Neural progenitor cell (in vitro differentiated cells): ENCODE measurements around the gene EZH1. TPM values are rescaled to one million over a fixed set of nuclear protein-coding genes. Genes with fewer than 3 reads are reported as not detected.

Experiments used
- DNase-seq: peaks from one replicate; pipeline ENCODE4 v3.0.0-alpha.2; 2016; ENCODE audit warnings: low spot score
- H2AFZ ChIP-seq: fragments of 200-600 bp; sonication (generic); replicated peaks from 2 replicates; pipeline ENCODE4 v1.6.1; 2016; ENCODE audit warnings: antibody characterized with exemption
- H3F3A ChIP-seq: fragments of 200-600 bp; sonication (generic); 2 replicates; pipeline ENCODE4 v1.6.1; 2016; ENCODE audit warnings: antibody characterized with exemption, low read depth
- H3K27ac ChIP-seq: fragments of 200-600 bp; sonication (generic); 2 replicates; pipeline ENCODE4 v1.5.1; 2016; ENCODE audit warnings: mild to moderate bottlenecking
- H3K27me3 ChIP-seq: fragments of 200-600 bp; sonication (generic); 2 replicates; pipeline ENCODE4 v1.6.1; 2016; ENCODE audit warnings: mild to moderate bottlenecking, moderate library complexity
- H3K36me3 ChIP-seq: fragments of 200-600 bp; sonication (generic); 2 replicates; pipeline ENCODE4 v1.5.1; 2016
- H3K4me1 ChIP-seq: fragments of 200-600 bp; sonication (generic); 2 replicates; pipeline ENCODE4 v1.6.1; 2016; ENCODE audit warnings: mixed run types
- H3K4me2 ChIP-seq: fragments of 200-600 bp; sonication (generic); 2 replicates; pipeline ENCODE4 v1.6.1; 2016
- H3K4me3 ChIP-seq: fragments of 200-600 bp; sonication (generic); 2 replicates; pipeline ENCODE4 v1.5.1; 2016
- H3K79me2 ChIP-seq: fragments of 200-600 bp; sonication (generic); 2 replicates; pipeline ENCODE4 v1.6.1; 2016; ENCODE audit warnings: low read depth
- H3K9ac ChIP-seq: fragments of 200-600 bp; sonication (generic); 2 replicates; pipeline ENCODE4 v1.6.1; 2016
- H3K9me3 ChIP-seq: fragments of 200-600 bp; sonication (generic); 2 replicates; pipeline ENCODE4 v1.5.1; 2016; ENCODE audit warnings: low read depth
- H4K20me1 ChIP-seq: fragments of 200-600 bp; sonication (generic); 2 replicates; pipeline ENCODE4 v1.6.1; 2016; ENCODE audit warnings: low read depth
- H3K27ac Mint-ChIP-seq: 3 replicates; pipeline ENCODE4 v1.8.0; 2021; ENCODE audit warnings: mixed read lengths
- H3K27me3 Mint-ChIP-seq: 2 replicates; pipeline ENCODE4 v1.8.0; 2022; ENCODE audit warnings: low read depth, mild to moderate bottlenecking, inconsistent platforms, moderate library complexity, mixed read lengths; ENCODE audit not compliant: insufficient read depth
- H3K36me3 Mint-ChIP-seq: 3 replicates; pipeline ENCODE4 v1.8.0; 2021; ENCODE audit warnings: mixed read lengths
- H3K4me1 Mint-ChIP-seq: 3 replicates; pipeline ENCODE4 v1.8.0; 2021; ENCODE audit warnings: mixed read lengths
- H3K4me3 Mint-ChIP-seq: 3 replicates; pipeline ENCODE4 v1.8.0; 2021; ENCODE audit warnings: mild to moderate bottlenecking, moderate library complexity, mixed read lengths
- H3K9me3 Mint-ChIP-seq: 3 replicates; pipeline ENCODE4 v1.8.0; 2020; ENCODE audit warnings: mixed read lengths
- EZH2 ChIP-seq: fragments of 200-600 bp; sonication (generic); IDR thresholded peaks from 2 replicates; pipeline ENCODE4 v1.6.1; 2017; ENCODE audit warnings: antibody characterized with exemption, mild to moderate bottlenecking, moderate library complexity
- EZH2phosphoT487 ChIP-seq: fragments of 200-600 bp; sonication (generic); IDR thresholded peaks from 2 replicates; pipeline ENCODE4 v1.6.1; 2017; ENCODE audit warnings: antibody characterized with exemption
- total RNA-seq: library from RNA; depleted of rRNA; stranded (reverse); fragments of >200 nt; gene quantifications from 2 replicates; pipeline ENCODE4 v1.2.3, GENCODE V29; 2015; ENCODE audit warnings: low replicate concordance
- TF ChIP-seq, protein P1 (sequence below): fragments of 200-600 bp; sonication (generic); IDR thresholded peaks from 2 replicates; pipeline ENCODE4 v1.5.1; 2017; ENCODE audit warnings: antibody characterized with exemption, mild to moderate bottlenecking

Gene EZH1
- total RNA-seq, 1 donor from 2014 or later: 48.5 TPM

DNA sequence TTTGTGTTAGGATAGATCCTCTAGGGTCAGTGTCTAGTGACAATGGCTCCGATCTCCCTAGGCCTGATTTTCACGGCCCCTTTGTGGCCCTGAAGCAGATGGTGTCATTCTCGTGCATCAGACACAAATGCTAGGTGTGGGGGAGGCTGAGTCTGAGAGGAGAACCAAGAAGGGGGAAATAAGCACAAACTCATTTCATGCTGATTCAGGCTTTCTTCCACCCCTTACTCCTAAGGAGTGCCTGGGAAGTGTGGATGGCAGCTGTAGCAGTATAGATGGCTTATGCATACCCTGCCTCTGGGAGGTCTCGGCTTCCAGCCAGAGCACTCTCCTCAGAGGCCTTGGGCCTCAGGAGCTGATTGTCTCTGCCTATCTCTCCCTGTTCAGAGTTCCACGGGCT lies 33.7 kb upstream of the EZH1 start:
- Mint-ChIP-seq H3K4me1 (peaks cover 28% of the 10 kb centered on the region), H3K9me3 (no peaks in the 10 kb centered on the region), H3K27me3 (peaks cover 25% of the 10 kb centered on the region), H3K27ac (no peak overlapping the region), H3K36me3 (peaks cover 8% of the 10 kb centered on the region), H3K4me3 (no peak overlapping the region)
- Histone ChIP-seq H4K20me1 (peaks cover 18% of the 10 kb centered on the region), H3K9me3 (no peaks in the 10 kb centered on the region), H3K4me2 (no peak overlapping the region), H3K79me2 (peaks cover 12% of the 10 kb centered on the region), H3K36me3 (no peaks in the 10 kb centered on the region), H3K27me3 (peaks cover 36% of the 10 kb centered on the region), H2AFZ (no peak overlapping the region), H3K4me1 (no peaks in the 10 kb centered on the region), H3F3A (peaks cover 28% of the 10 kb centered on the region), H3K27ac (no peak overlapping the region), H3K4me3 (no peak overlapping the region), H3K9ac (no peak overlapping the region)
- TF ChIP-seq EZH2: no peak
- TF ChIP-seq, protein P1, sequence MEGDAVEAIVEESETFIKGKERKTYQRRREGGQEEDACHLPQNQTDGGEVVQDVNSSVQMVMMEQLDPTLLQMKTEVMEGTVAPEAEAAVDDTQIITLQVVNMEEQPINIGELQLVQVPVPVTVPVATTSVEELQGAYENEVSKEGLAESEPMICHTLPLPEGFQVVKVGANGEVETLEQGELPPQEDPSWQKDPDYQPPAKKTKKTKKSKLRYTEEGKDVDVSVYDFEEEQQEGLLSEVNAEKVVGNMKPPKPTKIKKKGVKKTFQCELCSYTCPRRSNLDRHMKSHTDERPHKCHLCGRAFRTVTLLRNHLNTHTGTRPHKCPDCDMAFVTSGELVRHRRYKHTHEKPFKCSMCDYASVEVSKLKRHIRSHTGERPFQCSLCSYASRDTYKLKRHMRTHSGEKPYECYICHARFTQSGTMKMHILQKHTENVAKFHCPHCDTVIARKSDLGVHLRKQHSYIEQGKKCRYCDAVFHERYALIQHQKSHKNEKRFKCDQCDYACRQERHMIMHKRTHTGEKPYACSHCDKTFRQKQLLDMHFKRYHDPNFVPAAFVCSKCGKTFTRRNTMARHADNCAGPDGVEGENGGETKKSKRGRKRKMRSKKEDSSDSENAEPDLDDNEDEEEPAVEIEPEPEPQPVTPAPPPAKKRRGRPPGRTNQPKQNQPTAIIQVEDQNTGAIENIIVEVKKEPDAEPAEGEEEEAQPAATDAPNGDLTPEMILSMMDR: no peak
- TF ChIP-seq EZH2phosphoT487: no peak
- no peak for DNase-seq

DNA sequence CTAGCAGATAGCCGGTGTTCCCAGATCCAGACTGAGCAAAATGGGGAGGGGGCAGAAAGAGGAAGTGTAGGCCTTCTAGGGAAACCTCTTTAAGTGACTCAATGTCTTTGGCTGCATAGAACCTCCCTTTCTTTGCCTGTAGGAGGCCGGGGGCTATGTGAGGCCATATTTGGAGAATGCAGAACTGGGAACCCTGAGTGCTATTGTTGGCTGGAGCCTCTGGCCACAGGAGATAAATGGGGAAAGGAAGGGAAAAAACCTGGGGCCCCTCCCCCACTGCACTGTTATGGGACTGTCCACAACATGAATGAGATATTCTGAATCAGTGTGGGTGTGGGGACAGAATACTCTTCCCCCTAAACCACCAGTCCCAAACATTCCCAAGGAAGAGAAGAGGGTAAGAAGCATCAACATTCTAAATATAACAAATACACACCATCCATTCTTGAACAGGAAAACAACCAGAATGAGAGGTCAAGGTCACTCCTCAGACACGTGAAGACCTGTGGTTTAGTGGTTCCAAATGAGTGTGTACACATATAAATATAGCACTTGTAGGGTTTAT lies 30.8 kb upstream of the EZH1 start:
- Histone ChIP-seq H3K36me3 (no peaks in the 10 kb centered on the region), H3K79me2 (peaks cover 12% of the 10 kb centered on the region), H3K27ac (no peak overlapping the region), H3F3A (peaks cover 26% of the 10 kb centered on the region), H3K4me3 (no peak overlapping the region), H3K9me3 (no peaks in the 10 kb centered on the region), H3K9ac (no peak overlapping the region), H2AFZ (no peak overlapping the region), H3K27me3 (peaks cover 7% of the 10 kb centered on the region), H4K20me1 (peaks cover 18% of the 10 kb centered on the region), H3K4me1 (no peaks in the 10 kb centered on the region), H3K4me2 (no peak overlapping the region)
- peaks cover 37% of the 10 kb centered on the region for H3K4me1 Mint-ChIP-seq
- H3K27me3 Mint-ChIP-seq: peaks cover 11% of the 10 kb centered on the region
- H3K27ac Mint-ChIP-seq: no peak overlapping the region
- no peak for DNase-seq
- no peaks in the 10 kb centered on the region for H3K9me3 Mint-ChIP-seq
- H3K36me3 Mint-ChIP-seq: peaks cover 8% of the 10 kb centered on the region
- H3K4me3 Mint-ChIP-seq: peak overlapping the region; percentile 100
- TF ChIP-seq, protein P1: no peak
- TF ChIP-seq EZH2 (no peak), EZH2phosphoT487 (no peak)

DNA sequence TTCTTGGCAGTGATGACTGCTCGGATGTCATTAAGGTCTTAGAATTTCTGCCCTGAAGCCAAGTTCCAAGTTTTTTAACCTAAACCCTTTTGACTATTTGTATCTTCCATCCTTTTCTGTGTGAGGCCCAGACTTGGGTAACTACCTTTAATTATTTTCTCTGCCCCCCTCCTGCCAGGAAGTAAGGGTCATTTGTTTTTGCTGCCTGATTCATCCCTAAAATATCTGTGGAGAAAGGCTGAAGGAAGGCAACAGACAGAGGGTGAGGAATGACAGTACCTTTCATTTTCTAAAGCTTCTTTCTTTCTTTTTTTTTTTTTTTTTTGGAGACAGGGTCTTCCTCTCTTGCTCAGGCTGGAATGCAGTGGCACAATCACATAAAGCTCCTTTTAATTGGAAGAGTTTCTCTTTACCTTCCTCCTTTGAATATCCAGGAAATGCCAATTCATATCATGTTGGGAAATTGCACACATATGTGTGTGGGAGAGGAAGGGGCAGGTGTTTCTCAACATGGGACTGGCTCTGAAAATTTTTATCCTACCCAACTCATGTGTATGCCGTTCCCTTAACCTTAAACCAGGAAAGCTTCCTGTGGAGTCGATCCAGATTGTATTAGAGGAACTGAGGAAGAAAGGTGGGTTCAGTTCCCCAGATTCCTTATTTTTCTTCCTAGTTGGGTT lies 29.4 kb upstream of the EZH1 start:
- Mint-ChIP-seq H3K9me3 (no peaks in the 10 kb centered on the region), H3K36me3 (peaks cover 8% of the 10 kb centered on the region), H3K27ac (peak overlapping the region; percentile 99), H3K4me3 (peak overlapping the region; percentile 100), H3K4me1 (peaks cover 28% of the 10 kb centered on the region), H3K27me3 (peaks cover 5% of the 10 kb centered on the region)
- Histone ChIP-seq H3K27ac (no peak overlapping the region), H2AFZ (no peak overlapping the region), H3K27me3 (no peaks in the 10 kb centered on the region), H3K36me3 (no peaks in the 10 kb centered on the region), H3K9me3 (no peaks in the 10 kb centered on the region), H3F3A (peaks cover 14% of the 10 kb centered on the region), H3K79me2 (peaks cover 12% of the 10 kb centered on the region), H4K20me1 (peaks cover 8% of the 10 kb centered on the region), H3K4me3 (peak overlapping the region; percentile 71), H3K4me2 (peak overlapping the region; percentile 86), H3K4me1 (no peaks in the 10 kb centered on the region), H3K9ac (peak overlapping the region; percentile 77)
- no peak for DNase-seq
- TF ChIP-seq EZH2 (no peak), EZH2phosphoT487 (no peak)
- TF ChIP-seq, protein P1: no peak
